BLaER1 (cell line): ENCODE measurements around the gene FTO.

Experiments used
- H3K27ac ChIP-seq: shearing (Covaris generic); formaldehyde crosslinking; 2 replicates; pipeline ENCODE4 v1.8.1; 2022
- H3K27me3 ChIP-seq: shearing (Covaris generic); formaldehyde crosslinking; 2 replicates; pipeline ENCODE4 v1.8.1; 2022
- H3K36me3 ChIP-seq: shearing (Covaris generic); formaldehyde crosslinking; 2 replicates; pipeline ENCODE4 v1.8.1; 2022
- H3K4me1 ChIP-seq: shearing (Covaris generic); formaldehyde crosslinking; 2 replicates; pipeline ENCODE4 v1.8.1; 2022
- H3K4me2 ChIP-seq: shearing (Covaris generic); formaldehyde crosslinking; 2 replicates; pipeline ENCODE4 v1.8.1; 2022
- H3K4me3 ChIP-seq: shearing (Covaris generic); formaldehyde crosslinking; 2 replicates; pipeline ENCODE4 v1.8.1; 2022
- H3K9ac ChIP-seq: shearing (Covaris generic); formaldehyde crosslinking; 2 replicates; pipeline ENCODE4 v1.8.1; 2022
- H3K9me3 ChIP-seq: shearing (Covaris generic); formaldehyde crosslinking; 2 replicates; pipeline ENCODE4 v1.8.1; 2022
- H4K20me1 ChIP-seq: shearing (Covaris generic); formaldehyde crosslinking; 2 replicates; pipeline ENCODE4 v1.8.1; 2022
- Cebpa-rat ChIP-seq: shearing (Covaris generic); IDR thresholded peaks from 2 replicates; pipeline ENCODE4 v1.8.1; 2022

Gene FTO

GRCh38 chr16:53773881-53774280 lies 69.9 kb downstream of the FTO start:
- Histone ChIP-seq H3K27ac (peak overlapping the region; percentile 24; the same call in 1 of the 2 replicates), H3K4me2 (peak overlapping the region; percentile 78), H3K4me3 (no peak overlapping the region), H3K9me3 (no peaks in the 10 kb centered on the region), H3K4me1 (peaks cover 69% of the 10 kb centered on the region), H3K36me3 (no peaks in the 10 kb centered on the region), H3K27me3 (no peaks in the 10 kb centered on the region), H4K20me1 (peaks cover 68% of the 10 kb centered on the region), H3K9ac (no peak overlapping the region)
- TF ChIP-seq Cebpa-rat = no peak

- H3K9me3 ChIP-seq = no peaks in the 10 kb centered on the region
- H3K4me1 ChIP-seq = peaks cover 61% of the 10 kb centered on the region
- no peak overlapping the region for H3K9ac ChIP-seq
- H3K4me2 ChIP-seq = peak overlapping the region; percentile 78
- H4K20me1 ChIP-seq = peaks cover 67% of the 10 kb centered on the region
- TF ChIP-seq Cebpa-rat = no peak
- no peaks in the 10 kb centered on the region for H3K27me3 ChIP-seq
- H3K27ac ChIP-seq = no peak overlapping the region
- H3K4me3 ChIP-seq = no peak overlapping the region
- no peaks in the 10 kb centered on the region for H3K36me3 ChIP-seq
Measured at GRCh38 chr16:53775106-53775820, 71.3 kb downstream of the FTO start.

DNA sequence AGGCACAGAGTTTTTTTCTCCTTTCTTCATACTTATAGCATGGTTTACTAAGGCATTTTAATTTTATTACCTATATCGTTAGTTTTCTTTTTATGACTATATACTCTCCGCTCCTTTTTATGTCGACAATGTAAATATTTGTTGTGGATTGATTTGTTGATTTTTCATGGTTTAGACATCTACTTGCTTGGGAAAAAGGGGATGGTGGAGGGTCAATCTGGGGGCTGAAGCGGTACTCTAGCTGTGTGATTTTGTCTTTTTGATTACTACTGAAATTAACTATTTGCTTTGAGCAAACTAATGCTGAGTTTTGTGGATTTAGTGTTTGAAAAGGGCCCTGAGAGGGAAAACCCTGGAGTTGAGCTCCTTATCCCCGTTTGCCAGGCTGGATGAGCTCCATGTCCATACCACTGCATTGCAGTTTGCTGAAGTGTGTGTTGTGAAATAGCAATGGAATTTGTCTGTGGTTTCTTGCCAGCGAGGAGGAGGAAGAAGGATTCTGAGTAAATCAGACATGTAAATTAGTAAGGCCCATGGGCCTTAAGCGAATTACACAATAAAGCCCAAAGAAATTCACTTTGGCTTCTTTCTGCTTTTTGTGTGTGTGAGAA lies 72.0 kb downstream of the FTO start:
- Histone ChIP-seq H3K4me2 (peak overlapping the region; percentile 78), H4K20me1 (peaks cover 65% of the 10 kb centered on the region), H3K9me3 (no peaks in the 10 kb centered on the region), H3K27ac (no peak overlapping the region), H3K27me3 (no peaks in the 10 kb centered on the region), H3K4me1 (peaks cover 57% of the 10 kb centered on the region), H3K36me3 (no peaks in the 10 kb centered on the region), H3K9ac (no peak overlapping the region), H3K4me3 (no peak overlapping the region)
- TF ChIP-seq Cebpa-rat = peak; percentile 75

GRCh38 chr16:53779186-53779585 lies 75.2 kb downstream of the FTO start:
- Histone ChIP-seq H3K27me3 (no peaks in the 10 kb centered on the region), H4K20me1 (peaks cover 48% of the 10 kb centered on the region; the same call in 1 of the 2 replicates), H3K4me1 (peaks cover 24% of the 10 kb centered on the region), H3K27ac (no peak overlapping the region), H3K9ac (no peak overlapping the region), H3K36me3 (no peaks in the 10 kb centered on the region), H3K4me2 (no peak overlapping the region), H3K4me3 (no peak overlapping the region), H3K9me3 (peaks cover 3% of the 10 kb centered on the region; the same call in 1 of the 2 replicates)
- TF ChIP-seq Cebpa-rat = no peak

DNA sequence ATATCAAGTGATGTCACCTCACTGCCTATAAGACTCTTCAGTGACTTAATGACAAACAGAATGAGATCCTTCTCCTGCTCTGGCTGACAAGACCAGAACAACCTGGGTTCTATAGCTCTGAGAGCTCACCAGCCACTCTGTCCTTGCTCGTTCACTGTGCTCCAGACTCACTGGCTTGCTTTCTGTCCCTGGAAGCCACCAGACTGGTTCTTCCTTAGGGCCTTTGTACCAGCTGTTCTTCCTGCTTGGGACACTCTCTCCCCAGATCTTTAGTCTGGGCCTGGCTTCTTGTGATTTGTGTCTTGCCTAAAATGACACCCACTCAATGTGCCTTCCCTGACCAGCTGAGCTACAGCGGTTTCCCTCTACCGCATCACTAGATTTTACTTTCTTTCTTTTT lies 76.1 kb downstream of the FTO start:
- Histone ChIP-seq H3K4me1 (peaks cover 16% of the 10 kb centered on the region), H3K27ac (no peak overlapping the region), H3K9me3 (peaks cover 3% of the 10 kb centered on the region; the same call in 1 of the 2 replicates), H3K27me3 (no peaks in the 10 kb centered on the region), H3K4me2 (no peak overlapping the region), H4K20me1 (peaks cover 48% of the 10 kb centered on the region; the same call in 1 of the 2 replicates), H3K36me3 (no peaks in the 10 kb centered on the region), H3K4me3 (no peak overlapping the region), H3K9ac (no peak overlapping the region)
- no peak for TF ChIP-seq Cebpa-rat

- no peaks in the 10 kb centered on the region for H3K27me3 ChIP-seq
- no peaks in the 10 kb centered on the region for H3K36me3 ChIP-seq
- H3K4me1 ChIP-seq = peaks cover 5% of the 10 kb centered on the region
- no peak overlapping the region for H3K4me3 ChIP-seq
- H3K9me3 ChIP-seq = peaks cover 3% of the 10 kb centered on the region; the same call in 1 of the 2 replicates
- H3K4me2 ChIP-seq = no peak overlapping the region
- no peak overlapping the region for H3K9ac ChIP-seq
- no peak overlapping the region for H3K27ac ChIP-seq
- H4K20me1 ChIP-seq = peaks cover 39% of the 10 kb centered on the region; the same call in 1 of the 2 replicates
- no peak for TF ChIP-seq Cebpa-rat
Measured at GRCh38 chr16:53781023-53781605, 77.2 kb downstream of the FTO start.

- H3K27me3 ChIP-seq = no peaks in the 10 kb centered on the region
- H4K20me1 ChIP-seq = peaks cover 39% of the 10 kb centered on the region; the same call in 1 of the 2 replicates
- H3K4me2 ChIP-seq = no peak overlapping the region
- H3K4me3 ChIP-seq = no peak overlapping the region
- peaks cover 3% of the 10 kb centered on the region; the same call in 1 of the 2 replicates for H3K9me3 ChIP-seq
- H3K27ac ChIP-seq = no peak overlapping the region
- no peaks in the 10 kb centered on the region for H3K36me3 ChIP-seq
- H3K4me1 ChIP-seq = no peaks in the 10 kb centered on the region
- H3K9ac ChIP-seq = no peak overlapping the region
- TF ChIP-seq Cebpa-rat = no peak
Measured at GRCh38 chr16:53782148-53782547, 78.2 kb downstream of the FTO start.

GRCh38 chr16:53784291-53784690 lies 80.3 kb downstream of the FTO start:
- no peak for TF ChIP-seq Cebpa-rat
- Histone ChIP-seq H3K4me2 (no peak overlapping the region), H3K4me3 (no peak overlapping the region), H3K36me3 (no peaks in the 10 kb centered on the region), H3K27me3 (no peaks in the 10 kb centered on the region), H3K9ac (no peak overlapping the region), H3K27ac (no peak overlapping the region), H4K20me1 (peaks cover 60% of the 10 kb centered on the region; the same call in 1 of the 2 replicates), H3K4me1 (no peaks in the 10 kb centered on the region), H3K9me3 (peaks cover 3% of the 10 kb centered on the region; the same call in 1 of the 2 replicates)

GRCh38 chr16:53785044-53785443 lies 81.1 kb downstream of the FTO start:
- H3K4me2 ChIP-seq = no peak overlapping the region
- peaks cover 54% of the 10 kb centered on the region; the same call in 1 of the 2 replicates for H4K20me1 ChIP-seq
- peaks cover 3% of the 10 kb centered on the region; the same call in 1 of the 2 replicates for H3K9me3 ChIP-seq
- H3K4me1 ChIP-seq = no peaks in the 10 kb centered on the region
- no peaks in the 10 kb centered on the region for H3K36me3 ChIP-seq
- no peak overlapping the region for H3K4me3 ChIP-seq
- H3K27ac ChIP-seq = no peak overlapping the region
- no peak overlapping the region for H3K9ac ChIP-seq
- no peaks in the 10 kb centered on the region for H3K27me3 ChIP-seq
- TF ChIP-seq Cebpa-rat = no peak

DNA sequence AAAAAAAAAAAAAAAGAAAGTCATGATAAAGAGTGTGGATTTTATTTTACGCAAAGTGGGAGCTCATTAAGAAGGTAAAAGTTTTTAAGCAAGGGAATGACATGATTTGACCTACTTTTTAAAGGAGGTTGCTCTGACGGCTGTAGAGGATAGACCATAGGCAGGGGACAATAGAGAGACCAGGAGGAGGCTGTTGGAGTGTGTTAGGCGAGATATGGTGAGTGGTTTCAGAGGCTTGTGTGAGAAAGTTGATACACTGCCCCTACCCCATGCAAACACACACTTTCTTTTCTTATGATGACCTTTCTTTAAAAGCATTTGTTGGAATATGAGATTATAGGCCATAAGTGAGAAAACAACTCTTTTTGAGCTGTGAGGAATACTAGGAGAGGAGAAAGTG lies 82.0 kb downstream of the FTO start:
- Histone ChIP-seq H3K36me3 (no peaks in the 10 kb centered on the region), H3K9ac (no peak overlapping the region), H3K27me3 (no peaks in the 10 kb centered on the region), H3K4me3 (no peak overlapping the region), H4K20me1 (peaks cover 49% of the 10 kb centered on the region; the same call in 1 of the 2 replicates), H3K4me1 (no peaks in the 10 kb centered on the region), H3K27ac (no peak overlapping the region), H3K9me3 (peaks cover 3% of the 10 kb centered on the region; the same call in 1 of the 2 replicates), H3K4me2 (no peak overlapping the region)
- TF ChIP-seq Cebpa-rat = no peak
